Islet precursor cell (in vitro differentiated cells): ENCODE measurements around the gene CAMP.
A peak's percentile ranks its signal among the peaks of the same experiment; 100 is the strongest.
"Not testable (repeated sequence)": the region's sequence is repeated elsewhere in the genome, so short reads cannot be mapped to it uniquely, and the experiment has no call there.

Source experiments
- DNase-seq: peaks from one replicate; pipeline ENCODE4 v3.0.0-alpha.2; 2018

CAMP gene

DNA sequence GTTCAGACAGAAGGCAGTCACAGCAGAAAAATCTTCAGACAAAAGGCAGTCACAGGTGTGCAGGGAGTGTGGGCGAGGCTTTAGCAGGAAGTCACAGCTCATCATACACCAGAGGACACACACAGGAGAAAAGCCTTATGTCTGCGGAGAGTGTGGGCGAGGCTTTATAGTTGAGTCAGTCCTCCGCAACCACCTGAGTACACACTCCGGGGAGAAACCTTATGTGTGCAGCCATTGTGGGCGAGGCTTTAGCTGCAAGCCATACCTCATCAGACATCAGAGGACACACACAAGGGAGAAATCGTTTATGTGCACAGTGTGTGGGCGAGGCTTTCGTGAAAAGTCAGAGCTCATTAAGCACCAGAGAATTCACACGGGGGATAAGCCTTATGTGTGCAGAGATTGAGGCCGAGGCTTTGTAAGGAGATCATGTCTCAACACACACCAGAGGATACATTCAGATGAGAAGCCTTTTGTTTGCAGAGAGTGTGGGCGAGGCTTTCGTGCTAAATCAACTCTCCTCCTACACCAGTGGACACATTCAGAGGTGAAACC, 45.2 kb downstream of the CAMP start:
- DNase-seq, result no peak

DNA sequence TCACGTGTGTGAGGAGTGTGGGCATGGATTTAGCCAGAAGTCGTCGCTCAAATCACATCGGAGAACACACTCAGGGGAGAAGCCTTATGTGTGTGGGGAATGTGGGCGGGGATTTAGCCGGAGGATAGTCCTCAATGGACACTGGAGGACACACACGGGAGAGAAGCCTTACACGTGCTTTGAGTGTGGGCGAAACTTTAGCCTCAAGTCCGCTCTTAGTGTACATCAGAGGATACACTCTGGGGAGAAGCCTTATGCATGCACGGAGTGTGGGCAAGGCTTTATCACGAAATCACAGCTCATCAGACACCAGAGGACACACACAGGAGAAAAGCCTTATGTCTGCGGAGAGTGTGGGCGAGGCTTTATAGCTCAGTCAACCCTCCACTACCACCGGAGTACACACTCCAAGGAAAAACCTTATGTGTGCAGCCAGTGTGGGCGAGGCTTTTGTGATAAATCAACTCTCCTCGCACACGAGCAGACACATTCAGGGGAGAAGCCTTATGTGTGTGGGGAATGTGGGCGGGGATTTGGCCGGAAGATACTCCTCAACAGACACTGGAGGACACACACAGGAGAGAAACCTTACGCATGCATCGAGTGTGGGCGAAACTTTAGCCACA, 45.8 kb downstream of the CAMP start:
- DNase-seq, result no peak

DNA sequence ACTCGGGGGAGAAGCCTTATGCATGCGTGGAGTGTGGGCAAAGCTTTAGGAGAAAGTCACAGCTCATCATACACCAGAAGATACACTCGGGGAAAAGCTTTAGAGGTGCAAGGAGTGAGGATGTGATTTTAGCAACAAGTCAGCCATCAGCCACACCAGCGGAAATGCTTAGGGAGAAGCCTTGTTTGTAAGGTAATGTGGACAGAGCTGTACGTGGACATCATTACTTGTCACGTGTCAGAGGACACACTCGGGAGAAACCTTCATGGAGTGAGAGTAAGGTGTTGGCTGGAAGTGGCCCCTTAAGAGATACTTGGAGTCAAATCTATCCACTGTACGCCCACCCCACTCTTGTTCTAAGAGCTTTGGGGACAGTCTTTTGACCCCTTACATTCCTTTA, 46.3 kb downstream of the CAMP start:
- DNase-seq, result no peak

DNA sequence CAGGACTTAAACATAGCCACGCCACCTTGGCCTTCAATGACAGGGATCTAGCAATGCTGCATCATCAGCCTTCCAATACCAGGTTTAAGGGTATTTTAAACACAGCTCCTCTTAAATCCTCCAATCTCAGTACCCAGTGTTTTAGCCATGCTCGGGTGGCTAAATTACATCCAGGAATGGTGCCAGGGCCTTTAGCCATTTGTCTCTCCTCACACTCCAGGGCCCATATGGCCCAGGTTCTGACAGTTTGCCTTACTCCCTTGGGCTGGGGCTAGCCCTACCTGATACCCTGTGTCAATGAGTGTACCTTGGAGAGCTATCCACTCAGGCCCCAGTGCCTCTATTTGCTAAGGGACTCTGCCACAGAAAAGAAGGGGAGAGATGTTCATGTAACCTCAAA, 47.0 kb downstream of the CAMP start:
- DNase-seq, result no peak

DNA sequence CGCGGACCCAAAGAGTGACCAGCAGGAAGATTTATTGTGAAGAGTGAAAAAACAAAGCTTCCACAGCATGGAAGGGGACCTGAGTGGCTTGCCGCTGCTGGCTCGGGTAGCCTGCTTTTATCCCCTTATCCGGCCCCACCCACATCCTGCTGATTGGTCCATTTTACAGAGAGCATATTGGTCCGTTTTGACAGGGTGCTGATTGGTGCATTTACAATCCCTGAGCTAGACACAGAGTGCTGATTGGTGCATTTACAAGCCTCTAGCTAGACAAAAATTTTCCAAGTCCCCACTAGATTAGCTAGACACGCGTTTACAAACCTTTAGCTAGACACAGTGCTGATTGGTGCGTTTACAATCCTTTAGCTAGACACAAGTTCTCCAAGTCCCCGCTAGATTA, 47.9 kb downstream of the CAMP start:
- not testable (repeated sequence) for DNase-seq

DNA sequence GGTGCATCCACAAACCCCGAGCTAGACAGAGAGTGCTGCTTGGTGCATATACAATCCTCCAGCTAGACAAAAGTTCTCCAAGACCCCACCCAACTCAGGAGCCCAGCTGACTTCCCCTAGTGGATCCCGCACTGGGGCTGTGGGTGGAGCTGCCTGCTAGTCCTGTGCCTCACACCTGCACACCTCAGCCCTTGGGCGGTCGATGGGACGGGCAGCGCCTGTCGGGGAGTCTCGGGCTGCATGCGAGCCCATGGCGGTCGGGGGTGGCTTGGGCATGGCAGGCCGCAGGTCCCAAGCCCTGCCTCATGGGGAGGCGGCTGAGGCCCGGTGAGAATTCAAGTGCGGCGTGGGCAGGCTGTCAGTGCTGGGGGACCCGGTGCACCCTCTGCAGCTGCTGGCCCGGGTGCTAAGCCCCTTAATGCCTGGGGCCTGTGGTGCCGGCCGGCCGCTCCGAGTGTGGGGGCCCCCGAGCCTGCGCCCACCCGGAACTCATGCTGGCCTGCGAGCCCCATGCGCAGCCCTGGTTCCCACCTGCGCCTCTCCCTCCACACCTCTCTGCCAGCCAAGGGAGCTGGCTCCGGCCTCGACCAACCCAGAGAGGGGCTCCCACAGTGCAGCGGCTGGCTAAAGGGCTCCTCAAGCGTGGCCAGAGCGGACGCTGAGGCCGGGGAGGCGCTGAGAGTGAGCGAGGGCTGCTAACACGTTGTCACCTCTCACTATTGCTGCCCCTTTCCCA, 48.6 kb downstream of the CAMP start:
- no peak for DNase-seq

DNA sequence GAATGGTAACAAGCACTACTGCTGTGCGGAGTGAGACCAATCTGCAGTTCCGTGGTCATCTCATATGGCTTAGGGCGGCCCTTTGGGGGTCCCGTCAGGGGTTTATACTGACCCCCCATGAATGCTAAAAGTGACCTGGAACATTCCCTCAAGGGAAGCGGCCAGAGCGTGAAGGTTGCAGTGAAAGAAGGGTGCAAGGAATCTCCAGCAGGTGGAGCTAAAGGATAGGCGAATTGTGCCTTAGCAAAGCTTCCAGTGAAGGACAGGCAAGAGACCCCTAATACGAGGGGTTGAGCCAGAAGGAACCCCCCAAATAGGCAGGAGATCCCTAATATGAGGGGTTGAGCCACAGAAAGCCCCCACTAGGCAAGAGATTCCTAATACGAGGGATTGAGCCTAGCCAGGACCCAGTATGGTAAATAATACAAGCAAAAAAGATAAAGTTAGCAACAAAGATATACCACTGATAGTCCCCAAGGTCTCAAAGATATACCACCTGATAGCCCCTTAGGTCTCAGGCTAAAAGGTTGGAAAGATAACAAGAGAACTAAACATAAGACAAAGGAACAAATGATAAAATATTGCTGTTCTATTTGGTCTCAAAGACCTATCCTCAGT, 50.4 kb downstream of the CAMP start:
- peak; percentile 79 for DNase-seq

DNA sequence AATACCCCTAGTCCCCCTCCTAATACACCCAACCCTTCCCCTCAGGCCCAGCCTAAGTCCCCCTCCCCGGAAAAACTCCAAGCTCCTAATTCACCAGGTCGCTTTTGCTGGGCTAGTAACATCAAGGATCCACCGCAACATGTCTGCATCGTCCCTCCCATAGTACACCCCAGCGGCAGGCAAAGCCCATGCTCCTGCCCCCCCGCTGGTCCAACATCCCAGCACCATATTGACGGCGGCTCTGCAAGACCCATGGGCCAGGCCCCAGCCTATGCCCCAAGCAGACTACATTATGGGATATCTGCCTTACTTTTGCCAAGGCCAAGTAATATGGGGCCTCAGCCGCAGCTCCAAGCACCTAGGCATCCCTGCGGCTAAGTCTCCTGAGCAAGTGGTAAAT, 51.2 kb downstream of the CAMP start:
- no peak for DNase-seq
